ENCODE results near the gene STARD4.

Gene STARD4

GRCh38 chr5:111472579-111472978 lies 39.8 kb downstream of the STARD4 start:
- no peaks in the 10 kb centered on the region for H3K4me1 ChIP-seq (ENCODE audit: control insufficient read depth, insufficient read depth, low read length, poor library complexity, severe bottlenecking)
- no peaks in the 10 kb centered on the region for H3K9me3 ChIP-seq (ENCODE audit: control insufficient read depth, low read length)
- no peaks in the 10 kb centered on the region for H3K36me3 ChIP-seq (ENCODE audit: control insufficient read depth, insufficient read depth, low read length)
- H3K27ac ChIP-seq (ENCODE audit: low read depth, low read length, severe bottlenecking), result no peak overlapping the region
- WGBS, 2 experiments (ENCODE audit: insufficient coverage in 2 of 2), result 75 to 87% methylated on average over 2 to 3 of the region's 3 CpGs
- H3K4me3 ChIP-seq (ENCODE audit: extremely low read depth, insufficient read depth, low read length, poor library complexity, severe bottlenecking), result no peak overlapping the region

- WGBS, 2 experiments (ENCODE audit: insufficient coverage in 2 of 2), result 88 to 91% methylated on average over 3 of the region's 3 CpGs
- Histone ChIP-seq H3K9me3 (ENCODE audit: control insufficient read depth, low read length) (no peaks in the 10 kb centered on the region), H3K27ac (ENCODE audit: low read depth, low read length, severe bottlenecking) (no peak overlapping the region), H3K36me3 (ENCODE audit: control insufficient read depth, insufficient read depth, low read length) (no peaks in the 10 kb centered on the region), H3K4me3 (ENCODE audit: extremely low read depth, insufficient read depth, low read length, poor library complexity, severe bottlenecking) (no peak overlapping the region), H3K4me1 (ENCODE audit: control insufficient read depth, insufficient read depth, low read length, poor library complexity, severe bottlenecking) (no peaks in the 10 kb centered on the region)
Observed at GRCh38 chr5:111472096-111472495, 40.2 kb downstream of the STARD4 start.

- 60 to 78% methylated on average over 1 of the region's 2 CpGs for WGBS, 2 experiments (ENCODE audit: insufficient coverage in 2 of 2)
- H3K27ac ChIP-seq (ENCODE audit: low read depth, low read length, severe bottlenecking), result no peak overlapping the region
- no peaks in the 10 kb centered on the region for H3K4me1 ChIP-seq (ENCODE audit: control insufficient read depth, insufficient read depth, low read length, poor library complexity, severe bottlenecking)
- H3K36me3 ChIP-seq (ENCODE audit: control insufficient read depth, insufficient read depth, low read length), result no peaks in the 10 kb centered on the region
- H3K4me3 ChIP-seq (ENCODE audit: extremely low read depth, insufficient read depth, low read length, poor library complexity, severe bottlenecking), result no peak overlapping the region
- H3K9me3 ChIP-seq (ENCODE audit: control insufficient read depth, low read length), result no peaks in the 10 kb centered on the region
Observed at GRCh38 chr5:111469903-111470302, 42.4 kb downstream of the STARD4 start.

GRCh38 chr5:111469293-111469896 lies 42.9 kb downstream of the STARD4 start:
- H3K36me3 ChIP-seq (ENCODE audit: control insufficient read depth, insufficient read depth, low read length), result no peaks in the 10 kb centered on the region
- 80 to 100% methylated on average over 1 to 2 of the region's 2 CpGs for WGBS, 2 experiments (ENCODE audit: insufficient coverage in 2 of 2)
- no peak overlapping the region for H3K4me3 ChIP-seq (ENCODE audit: extremely low read depth, insufficient read depth, low read length, poor library complexity, severe bottlenecking)
- H3K4me1 ChIP-seq (ENCODE audit: control insufficient read depth, insufficient read depth, low read length, poor library complexity, severe bottlenecking), result no peaks in the 10 kb centered on the region
- H3K27ac ChIP-seq (ENCODE audit: low read depth, low read length, severe bottlenecking), result no peak overlapping the region
- H3K9me3 ChIP-seq (ENCODE audit: control insufficient read depth, low read length), result no peaks in the 10 kb centered on the region

- H3K36me3 ChIP-seq (ENCODE audit: control insufficient read depth, insufficient read depth, low read length), result no peaks in the 10 kb centered on the region
- H3K27ac ChIP-seq (ENCODE audit: low read depth, low read length, severe bottlenecking), result no peak overlapping the region
- no peaks in the 10 kb centered on the region for H3K4me1 ChIP-seq (ENCODE audit: control insufficient read depth, insufficient read depth, low read length, poor library complexity, severe bottlenecking)
- H3K4me3 ChIP-seq (ENCODE audit: extremely low read depth, insufficient read depth, low read length, poor library complexity, severe bottlenecking), result no peak overlapping the region
- H3K9me3 ChIP-seq (ENCODE audit: control insufficient read depth, low read length), result no peaks in the 10 kb centered on the region
Observed at GRCh38 chr5:111463311-111463710, 49.0 kb downstream of the STARD4 start.

GRCh38 chr5:111461934-111462333 lies 50.4 kb downstream of the STARD4 start:
- H3K4me1 ChIP-seq (ENCODE audit: control insufficient read depth, insufficient read depth, low read length, poor library complexity, severe bottlenecking), result no peaks in the 10 kb centered on the region
- 90 to 100% methylated on average over 2 of the region's 2 CpGs for WGBS, 2 experiments (ENCODE audit: insufficient coverage in 2 of 2)
- no peaks in the 10 kb centered on the region for H3K36me3 ChIP-seq (ENCODE audit: control insufficient read depth, insufficient read depth, low read length)
- no peak overlapping the region for H3K27ac ChIP-seq (ENCODE audit: low read depth, low read length, severe bottlenecking)
- H3K9me3 ChIP-seq (ENCODE audit: control insufficient read depth, low read length), result no peaks in the 10 kb centered on the region
- no peak overlapping the region for H3K4me3 ChIP-seq (ENCODE audit: extremely low read depth, insufficient read depth, low read length, poor library complexity, severe bottlenecking)

GRCh38 chr5:111461255-111461671 lies 51.1 kb downstream of the STARD4 start:
- Histone ChIP-seq H3K9me3 (ENCODE audit: control insufficient read depth, low read length) (no peaks in the 10 kb centered on the region), H3K4me1 (ENCODE audit: control insufficient read depth, insufficient read depth, low read length, poor library complexity, severe bottlenecking) (no peaks in the 10 kb centered on the region), H3K27ac (ENCODE audit: low read depth, low read length, severe bottlenecking) (no peak overlapping the region), H3K36me3 (ENCODE audit: control insufficient read depth, insufficient read depth, low read length) (no peaks in the 10 kb centered on the region), H3K4me3 (ENCODE audit: extremely low read depth, insufficient read depth, low read length, poor library complexity, severe bottlenecking) (no peak overlapping the region)
- 36 to 69% methylated on average over 2 of the region's 3 CpGs for WGBS, 2 experiments (ENCODE audit: insufficient coverage in 2 of 2)

GRCh38 chr5:111454776-111455175 lies 57.6 kb downstream of the STARD4 start:
- Histone ChIP-seq H3K9me3 (ENCODE audit: control insufficient read depth, low read length) (no peaks in the 10 kb centered on the region), H3K4me1 (ENCODE audit: control insufficient read depth, insufficient read depth, low read length, poor library complexity, severe bottlenecking) (no peaks in the 10 kb centered on the region), H3K27ac (ENCODE audit: low read depth, low read length, severe bottlenecking) (no peak overlapping the region), H3K4me3 (ENCODE audit: extremely low read depth, insufficient read depth, low read length, poor library complexity, severe bottlenecking) (no peak overlapping the region), H3K36me3 (ENCODE audit: control insufficient read depth, insufficient read depth, low read length) (no peaks in the 10 kb centered on the region)
- no CpG with 5 or more reads among the region's 2 CpGs for WGBS, 2 experiments (ENCODE audit: insufficient coverage in 2 of 2)

GRCh38 chr5:111454198-111454622 lies 58.1 kb downstream of the STARD4 start:
- H3K4me3 ChIP-seq (ENCODE audit: extremely low read depth, insufficient read depth, low read length, poor library complexity, severe bottlenecking), result no peak overlapping the region
- H3K9me3 ChIP-seq (ENCODE audit: control insufficient read depth, low read length), result no peaks in the 10 kb centered on the region
- no peaks in the 10 kb centered on the region for H3K4me1 ChIP-seq (ENCODE audit: control insufficient read depth, insufficient read depth, low read length, poor library complexity, severe bottlenecking)
- H3K27ac ChIP-seq (ENCODE audit: low read depth, low read length, severe bottlenecking), result no peak overlapping the region
- 83 to 100% methylated on average over 1 to 2 of the region's 3 CpGs for WGBS, 2 experiments (ENCODE audit: insufficient coverage in 2 of 2)
- H3K36me3 ChIP-seq (ENCODE audit: control insufficient read depth, insufficient read depth, low read length), result no peaks in the 10 kb centered on the region

- no peak overlapping the region for H3K27ac ChIP-seq (ENCODE audit: low read depth, low read length, severe bottlenecking)
- H3K9me3 ChIP-seq (ENCODE audit: control insufficient read depth, low read length), result no peaks in the 10 kb centered on the region
- no CpG with 5 or more reads among the region's 2 CpGs for WGBS, 2 experiments (ENCODE audit: insufficient coverage in 2 of 2)
Observed at GRCh38 chr5:111453747-111454146, 58.6 kb downstream of the STARD4 start.

GRCh38 chr5:111453295-111453694 lies 59.0 kb downstream of the STARD4 start:
- WGBS, 2 experiments (ENCODE audit: insufficient coverage in 2 of 2), result no CpG with 5 or more reads among the region's 1 CpG
- H3K27ac ChIP-seq (ENCODE audit: low read depth, low read length, severe bottlenecking), result no peak overlapping the region
- H3K36me3 ChIP-seq (ENCODE audit: control insufficient read depth, insufficient read depth, low read length), result no peaks in the 10 kb centered on the region
- H3K4me3 ChIP-seq (ENCODE audit: extremely low read depth, insufficient read depth, low read length, poor library complexity, severe bottlenecking), result no peak overlapping the region
- no peaks in the 10 kb centered on the region for H3K4me1 ChIP-seq (ENCODE audit: control insufficient read depth, insufficient read depth, low read length, poor library complexity, severe bottlenecking)
- no peaks in the 10 kb centered on the region for H3K9me3 ChIP-seq (ENCODE audit: control insufficient read depth, low read length)

More at GRCh38 chr5:111453747-111454146, 58.6 kb downstream of the STARD4 start:
- H3K4me3 ChIP-seq (ENCODE audit: extremely low read depth, insufficient read depth, low read length, poor library complexity, severe bottlenecking), result no peak overlapping the region
- H3K36me3 ChIP-seq (ENCODE audit: control insufficient read depth, insufficient read depth, low read length), result no peaks in the 10 kb centered on the region
- H3K4me1 ChIP-seq (ENCODE audit: control insufficient read depth, insufficient read depth, low read length, poor library complexity, severe bottlenecking), result no peaks in the 10 kb centered on the region
